HG03565 (cell line): ENCODE measurements around the gene FARP2.
"Not testable (repeated sequence)": the region's sequence is repeated elsewhere in the genome, so short reads cannot be mapped to it uniquely, and the experiment has no call there.

Experiments used
- ATAC-seq: cut with Tn5 transposase; IDR thresholded peaks from one replicate; pipeline ENCODE4 v1.9.1; 2021; ENCODE audit warnings: mild to moderate bottlenecking, moderate library complexity; ENCODE audit not compliant: unreplicated experiment

FARP2 gene

GRCh38 chr2:241445426-241445825, 89.3 kb downstream of the FARP2 start:
- ATAC-seq, result no peak

- not testable (repeated sequence) for ATAC-seq
Observed at GRCh38 chr2:241450092-241450491, 94.0 kb downstream of the FARP2 start.

GRCh38 chr2:241451840-241452506, 95.9 kb downstream of the FARP2 start:
- no peak for ATAC-seq

- not testable (repeated sequence) for ATAC-seq
Observed at GRCh38 chr2:241453919-241454318, 97.8 kb downstream of the FARP2 start.

- ATAC-seq, result no peak
Observed at GRCh38 chr2:241454837-241455485, 98.9 kb downstream of the FARP2 start.

- no peak for ATAC-seq
Observed at GRCh38 chr2:241456546-241456945, 100.5 kb downstream of the FARP2 start.

GRCh38 chr2:241458687-241459086, 102.6 kb downstream of the FARP2 start:
- no peak for ATAC-seq

GRCh38 chr2:241459520-241459919, 103.4 kb downstream of the FARP2 start:
- no peak for ATAC-seq

GRCh38 chr2:241460631-241461030, 104.5 kb downstream of the FARP2 start:
- no peak for ATAC-seq

GRCh38 chr2:241461693-241462677, 105.9 kb downstream of the FARP2 start:
- ATAC-seq, result no peak

- ATAC-seq, result no peak
Observed at GRCh38 chr2:241463276-241464135, 107.4 kb downstream of the FARP2 start.

- ATAC-seq, result no peak
Observed at GRCh38 chr2:241465543-241465942, 109.5 kb downstream of the FARP2 start.

GRCh38 chr2:241466230-241466629, 110.1 kb downstream of the FARP2 start:
- ATAC-seq, result no peak

GRCh38 chr2:241467777-241468475, 111.8 kb downstream of the FARP2 start:
- no peak for ATAC-seq

GRCh38 chr2:241468476-241468781, 112.3 kb downstream of the FARP2 start:
- no peak for ATAC-seq

GRCh38 chr2:241469746-241470145, 113.7 kb downstream of the FARP2 start:
- no peak for ATAC-seq

- no peak for ATAC-seq
Observed at GRCh38 chr2:241473399-241473798, 117.3 kb downstream of the FARP2 start.

- ATAC-seq, result no peak
Observed at GRCh38 chr2:241475267-241475666, 119.2 kb downstream of the FARP2 start.

- no peak for ATAC-seq
Observed at GRCh38 chr2:241478166-241478565, 122.1 kb downstream of the FARP2 start.
